Mucosa of stomach (tissue), 1 donor: Measurements from ENCODE around the gene CRADD.
"Not testable (repeated sequence)": the region's sequence is repeated elsewhere in the genome, so short reads cannot be mapped to it uniquely, and the experiment has no call there.

Experiments used
- H3K27me3 ChIP-seq: one replicate; pipeline ENCODE4 v1.7.0; 2013; ENCODE audit warnings: mild to moderate bottlenecking, low read length; ENCODE audit not compliant: control insufficient read depth, insufficient read depth
- H3K36me3 ChIP-seq: one replicate; pipeline ENCODE4 v1.7.0; 2013; ENCODE audit warnings: low read length; ENCODE audit not compliant: control insufficient read depth, insufficient read depth
- H3K4me1 ChIP-seq: one replicate; pipeline ENCODE4 v1.7.0; 2013; ENCODE audit warnings: mild to moderate bottlenecking, low read length; ENCODE audit not compliant: control insufficient read depth, insufficient read depth
- H3K4me3 ChIP-seq: one replicate; pipeline ENCODE4 v1.7.0; 2013; ENCODE audit warnings: low read length
- H3K9ac ChIP-seq: one replicate; pipeline ENCODE4 v1.7.0; 2013; ENCODE audit warnings: mild to moderate bottlenecking, low read length, moderate library complexity
- H3K9me3 ChIP-seq: one replicate; pipeline ENCODE4 v1.7.0; 2013; ENCODE audit warnings: mild to moderate bottlenecking, low read length, moderate library complexity; ENCODE audit not compliant: control insufficient read depth
- donor health status: Pancreatic carcinoma.

Gene CRADD

GRCh38 chr12:93743999-93744689, 67.0 kb downstream of the CRADD start:
- Histone ChIP-seq H3K4me1 (peaks cover 13% of the 10 kb centered on the region), H3K9ac (no peak overlapping the region), H3K9me3 (no peaks in the 10 kb centered on the region), H3K27me3 (no peaks in the 10 kb centered on the region), H3K36me3 (no peaks in the 10 kb centered on the region), H3K4me3 (no peak overlapping the region)

- peaks cover 13% of the 10 kb centered on the region for H3K4me1 ChIP-seq
- H3K9ac ChIP-seq = no peak overlapping the region
- H3K4me3 ChIP-seq = no peak overlapping the region
- H3K27me3 ChIP-seq = no peaks in the 10 kb centered on the region
- no peaks in the 10 kb centered on the region for H3K36me3 ChIP-seq
- H3K9me3 ChIP-seq = no peaks in the 10 kb centered on the region
Observed at GRCh38 chr12:93745286-93745685, 68.1 kb downstream of the CRADD start.

- Histone ChIP-seq H3K9ac (no peak overlapping the region), H3K4me3 (no peak overlapping the region), H3K4me1 (peaks cover 8% of the 10 kb centered on the region), H3K36me3 (no peaks in the 10 kb centered on the region), H3K9me3 (no peaks in the 10 kb centered on the region), H3K27me3 (no peaks in the 10 kb centered on the region)
Observed at GRCh38 chr12:93746572-93747168, 69.5 kb downstream of the CRADD start.

- Histone ChIP-seq H3K27me3 (no peaks in the 10 kb centered on the region), H3K36me3 (no peaks in the 10 kb centered on the region), H3K4me1 (no peaks in the 10 kb centered on the region), H3K9ac (no peak overlapping the region), H3K9me3 (no peaks in the 10 kb centered on the region), H3K4me3 (no peak overlapping the region)
Observed at GRCh38 chr12:93748672-93749383, 71.7 kb downstream of the CRADD start.

- no peak overlapping the region for H3K9ac ChIP-seq
- no peak overlapping the region for H3K4me3 ChIP-seq
- no peaks in the 10 kb centered on the region for H3K36me3 ChIP-seq
- H3K9me3 ChIP-seq = no peaks in the 10 kb centered on the region
- no peaks in the 10 kb centered on the region for H3K4me1 ChIP-seq
- no peaks in the 10 kb centered on the region for H3K27me3 ChIP-seq
Observed at GRCh38 chr12:93749515-93749914, 72.3 kb downstream of the CRADD start.

- no peak overlapping the region for H3K9ac ChIP-seq
- H3K4me3 ChIP-seq = no peak overlapping the region
- no peaks in the 10 kb centered on the region for H3K27me3 ChIP-seq
- H3K9me3 ChIP-seq = no peaks in the 10 kb centered on the region
- H3K4me1 ChIP-seq = no peaks in the 10 kb centered on the region
- H3K36me3 ChIP-seq = no peaks in the 10 kb centered on the region
Observed at GRCh38 chr12:93750056-93750455, 72.9 kb downstream of the CRADD start.

GRCh38 chr12:93751864-93752610, 74.9 kb downstream of the CRADD start:
- Histone ChIP-seq H3K36me3 (no peaks in the 10 kb centered on the region), H3K9ac (no peak overlapping the region), H3K27me3 (no peaks in the 10 kb centered on the region), H3K4me1 (no peaks in the 10 kb centered on the region), H3K9me3 (no peaks in the 10 kb centered on the region), H3K4me3 (no peak overlapping the region)

GRCh38 chr12:93753285-93753684, 76.1 kb downstream of the CRADD start:
- Histone ChIP-seq H3K4me3 (no peak overlapping the region), H3K36me3 (no peaks in the 10 kb centered on the region), H3K27me3 (no peaks in the 10 kb centered on the region), H3K9ac (no peak overlapping the region), H3K9me3 (no peaks in the 10 kb centered on the region), H3K4me1 (no peaks in the 10 kb centered on the region)

- H3K4me3 ChIP-seq = no peak overlapping the region
- no peaks in the 10 kb centered on the region for H3K9me3 ChIP-seq
- H3K36me3 ChIP-seq = no peaks in the 10 kb centered on the region
- no peaks in the 10 kb centered on the region for H3K4me1 ChIP-seq
- no peaks in the 10 kb centered on the region for H3K27me3 ChIP-seq
- H3K9ac ChIP-seq = no peak overlapping the region
Observed at GRCh38 chr12:93753838-93754429, 76.8 kb downstream of the CRADD start.

GRCh38 chr12:93754859-93755258, 77.7 kb downstream of the CRADD start:
- not testable (repeated sequence) for H3K36me3 ChIP-seq, H3K4me3 ChIP-seq, H3K4me1 ChIP-seq, H3K9me3 ChIP-seq, H3K9ac ChIP-seq, H3K27me3 ChIP-seq

GRCh38 chr12:93756288-93756687, 79.1 kb downstream of the CRADD start:
- Histone ChIP-seq H3K4me1 (peaks cover 21% of the 10 kb centered on the region), H3K9ac (no peak overlapping the region), H3K4me3 (no peak overlapping the region), H3K9me3 (no peaks in the 10 kb centered on the region), H3K27me3 (no peaks in the 10 kb centered on the region), H3K36me3 (no peaks in the 10 kb centered on the region)
